ACC112 (cell line): Measurements from ENCODE around the gene MDGA2.

Source experiments
- H2AFZ ChIP-seq: fragments of 200-600 bp; sonication (generic); one replicate; pipeline ENCODE4 v1.6.0; 2017; ENCODE audit warnings: antibody characterized with exemption, low read length; ENCODE audit not compliant: unreplicated experiment
- H3K27ac ChIP-seq: fragments of 200-600 bp; sonication (generic); 2 replicates; pipeline ENCODE4 v1.5.1; 2014; ENCODE audit warnings: low read depth, mild to moderate bottlenecking, antibody characterized with exemption, low read length, moderate library complexity
- H3K27me3 ChIP-seq: fragments of 200-600 bp; sonication (generic); 2 replicates; pipeline ENCODE4 v1.6.1; 2014; ENCODE audit warnings: mild to moderate bottlenecking, antibody characterized with exemption, low read length, moderate library complexity, mixed read lengths; ENCODE audit not compliant: insufficient read depth
- H3K36me3 ChIP-seq: fragments of 200-600 bp; sonication (generic); 2 replicates; pipeline ENCODE4 v1.6.1; 2016; ENCODE audit warnings: mild to moderate bottlenecking, antibody characterized with exemption, low read length, moderate library complexity, mixed read lengths; ENCODE audit not compliant: insufficient read depth
- H3K4me1 ChIP-seq: fragments of 200-600 bp; sonication (generic); one replicate; pipeline ENCODE4 v1.6.1; 2016; ENCODE audit warnings: low read length, mixed read lengths; ENCODE audit not compliant: insufficient read depth, unreplicated experiment, control insufficient read depth
- H3K4me3 ChIP-seq: fragments of 200-600 bp; sonication (generic); 2 replicates; pipeline ENCODE4 v1.5.1; 2014; ENCODE audit warnings: mild to moderate bottlenecking, low read depth, low read length
- H3K79me2 ChIP-seq: fragments of 200-600 bp; sonication (generic); one replicate; pipeline ENCODE4 v1.6.0; 2016; ENCODE audit warnings: low read length; ENCODE audit not compliant: control insufficient read depth, unreplicated experiment, insufficient read depth

Gene MDGA2

DNA sequence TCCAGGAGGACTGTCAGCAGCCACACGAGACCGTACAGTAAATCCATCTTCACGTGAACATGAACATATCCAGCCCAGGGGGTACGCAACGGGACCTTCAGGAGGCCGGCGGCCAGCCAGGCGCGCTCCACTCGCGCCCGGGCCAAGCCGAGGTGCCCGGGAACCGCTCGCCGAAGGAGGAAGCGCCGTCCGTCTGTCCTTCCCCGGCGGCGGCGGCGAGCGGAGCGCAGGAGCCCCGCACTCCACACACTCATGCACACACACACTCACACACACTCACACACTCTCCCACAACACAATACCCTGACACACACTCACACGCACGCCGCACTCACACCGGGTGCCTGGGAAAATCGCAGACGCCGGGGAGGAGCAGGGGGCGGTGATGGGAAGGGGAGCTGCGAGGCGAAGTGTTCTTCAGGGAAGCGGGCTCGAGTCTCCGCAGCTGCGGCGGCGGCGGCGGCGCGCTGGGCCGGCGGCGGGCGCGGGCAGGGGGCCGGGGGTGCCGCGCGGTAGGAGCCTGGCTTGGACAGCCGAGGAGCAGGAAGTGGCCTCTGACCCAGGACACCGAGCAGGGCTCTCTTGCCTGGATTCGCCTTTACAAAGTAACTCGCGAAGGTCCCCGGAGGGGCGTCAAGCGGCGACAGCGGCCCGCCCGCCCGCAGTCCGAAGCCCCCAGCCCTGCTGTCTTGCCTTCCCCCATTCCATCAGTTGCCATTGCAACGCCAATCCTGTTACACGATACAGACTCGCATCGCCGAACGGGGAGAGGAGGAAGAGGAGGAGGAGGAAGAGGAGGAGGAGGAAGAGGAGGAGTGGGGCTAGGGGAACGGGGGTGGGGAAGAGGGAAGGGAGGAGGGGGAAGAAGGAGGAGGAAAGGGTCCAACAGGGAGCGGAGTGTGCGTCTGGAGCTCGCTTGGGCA is 601 bp downstream of the MDGA2 start:
- H3K4me3 ChIP-seq, result no peak overlapping the region
- no peak overlapping the region for H3K27ac ChIP-seq
- peaks cover 54% of the 10 kb centered on the region for H3K27me3 ChIP-seq
- no peaks in the 10 kb centered on the region for H3K36me3 ChIP-seq
- no peak overlapping the region for H2AFZ ChIP-seq
- no peaks in the 10 kb centered on the region for H3K4me1 ChIP-seq
- no peaks in the 10 kb centered on the region for H3K79me2 ChIP-seq

DNA sequence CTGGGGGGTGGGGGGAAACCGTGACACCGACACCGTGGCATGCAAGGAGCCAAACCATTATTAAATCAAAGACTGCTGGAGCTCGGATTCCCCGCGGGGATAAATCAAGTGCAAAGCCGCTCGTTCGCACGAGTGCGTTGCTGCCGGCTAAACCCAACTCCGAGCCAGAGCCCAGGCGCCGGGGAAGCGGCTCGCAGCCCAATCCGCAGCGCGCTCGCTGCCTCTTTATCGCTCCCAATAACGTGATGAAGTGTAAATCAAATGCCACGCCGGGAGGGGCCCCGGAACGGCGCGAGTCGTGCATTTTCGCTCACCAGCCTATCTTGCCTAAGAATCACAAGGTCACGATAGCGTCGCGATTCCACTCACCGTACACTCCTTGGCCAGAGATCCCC is 1.3 kb downstream of the MDGA2 start:
- no peak overlapping the region for H2AFZ ChIP-seq
- H3K36me3 ChIP-seq, result no peaks in the 10 kb centered on the region
- H3K27me3 ChIP-seq, result peaks cover 54% of the 10 kb centered on the region
- no peaks in the 10 kb centered on the region for H3K79me2 ChIP-seq
- H3K4me3 ChIP-seq, result no peak overlapping the region
- H3K27ac ChIP-seq, result no peak overlapping the region
- H3K4me1 ChIP-seq, result no peaks in the 10 kb centered on the region

GRCh38 chr14:47665337-47666134 is 9.9 kb downstream of the MDGA2 start:
- Histone ChIP-seq H3K79me2 (no peaks in the 10 kb centered on the region), H3K27ac (no peak overlapping the region), H3K27me3 (no peaks in the 10 kb centered on the region), H3K36me3 (no peaks in the 10 kb centered on the region), H2AFZ (no peak overlapping the region), H3K4me1 (no peaks in the 10 kb centered on the region), H3K4me3 (no peak overlapping the region)

- no peak overlapping the region for H2AFZ ChIP-seq
- H3K79me2 ChIP-seq, result no peaks in the 10 kb centered on the region
- no peak overlapping the region for H3K27ac ChIP-seq
- H3K4me3 ChIP-seq, result no peak overlapping the region
- H3K27me3 ChIP-seq, result no peaks in the 10 kb centered on the region
- H3K36me3 ChIP-seq, result no peaks in the 10 kb centered on the region
- H3K4me1 ChIP-seq, result no peaks in the 10 kb centered on the region
Observed at GRCh38 chr14:47662466-47662865, 12.9 kb downstream of the MDGA2 start.

DNA sequence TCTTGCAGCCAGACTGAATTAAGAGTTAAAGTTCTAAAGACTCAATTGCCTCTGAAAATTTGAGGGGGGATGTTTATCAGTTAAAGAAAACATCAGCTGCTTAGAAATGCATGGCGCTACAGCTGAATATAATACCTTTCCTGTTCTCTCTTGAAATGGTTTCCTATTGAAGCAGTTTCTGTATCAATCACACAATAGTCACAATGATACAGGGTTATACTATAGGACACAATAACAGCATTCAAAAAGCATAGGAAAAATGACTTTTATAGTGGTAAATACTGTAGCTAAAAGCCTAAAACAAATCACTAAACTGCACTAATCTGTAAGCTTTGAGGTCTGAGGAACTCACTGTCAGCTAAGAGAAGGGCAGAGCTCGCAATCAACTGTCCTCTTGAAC is 15.2 kb downstream of the MDGA2 start:
- Histone ChIP-seq H3K27me3 (no peaks in the 10 kb centered on the region), H3K36me3 (no peaks in the 10 kb centered on the region), H3K79me2 (no peaks in the 10 kb centered on the region), H3K4me3 (no peak overlapping the region), H2AFZ (no peak overlapping the region), H3K4me1 (no peaks in the 10 kb centered on the region), H3K27ac (no peak overlapping the region)

DNA sequence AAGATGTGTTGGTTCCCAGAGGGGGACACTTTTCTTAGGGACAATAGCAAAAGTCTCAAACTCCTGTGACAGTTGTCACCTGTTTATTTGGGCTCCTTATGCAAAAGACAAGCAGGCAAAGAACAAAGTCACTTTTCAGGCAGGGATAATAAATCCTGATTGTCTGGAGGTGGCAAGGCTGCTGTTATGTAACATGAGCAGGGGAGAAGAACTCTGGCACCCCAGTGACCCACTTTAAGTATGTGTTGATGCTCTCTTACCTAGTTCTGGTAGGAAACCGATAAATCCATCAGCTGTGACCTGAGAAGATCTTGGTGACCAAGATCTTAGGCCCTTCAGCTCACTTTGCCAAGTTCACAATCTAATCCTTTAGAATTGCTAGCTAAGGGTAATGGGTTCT is 17.4 kb downstream of the MDGA2 start:
- Histone ChIP-seq H3K4me1 (no peaks in the 10 kb centered on the region), H3K36me3 (no peaks in the 10 kb centered on the region), H3K79me2 (no peaks in the 10 kb centered on the region), H2AFZ (no peak overlapping the region), H3K27ac (no peak overlapping the region), H3K4me3 (no peak overlapping the region), H3K27me3 (no peaks in the 10 kb centered on the region)

DNA sequence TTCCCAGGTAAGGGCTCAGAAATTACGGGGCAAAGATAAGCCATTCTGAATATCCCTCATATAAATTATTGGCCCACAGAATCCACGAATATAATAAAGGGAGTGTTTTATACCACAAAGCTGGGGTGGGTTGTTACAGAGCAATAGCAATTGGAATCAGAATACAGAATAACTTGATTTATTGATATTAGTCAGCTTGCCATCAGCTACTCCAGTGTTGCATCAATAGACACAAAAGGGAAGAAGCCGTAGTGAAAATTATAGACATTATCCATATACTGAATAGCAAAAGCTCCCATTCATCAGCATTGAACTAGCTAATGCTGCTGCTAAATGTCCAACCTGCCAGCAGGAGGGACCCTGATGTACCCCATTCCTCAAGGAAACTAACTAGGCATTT is 18.3 kb downstream of the MDGA2 start:
- Histone ChIP-seq H3K4me3 (no peak overlapping the region), H3K27me3 (no peaks in the 10 kb centered on the region), H3K79me2 (no peaks in the 10 kb centered on the region), H2AFZ (no peak overlapping the region), H3K4me1 (no peaks in the 10 kb centered on the region), H3K27ac (no peak overlapping the region), H3K36me3 (no peaks in the 10 kb centered on the region)

DNA sequence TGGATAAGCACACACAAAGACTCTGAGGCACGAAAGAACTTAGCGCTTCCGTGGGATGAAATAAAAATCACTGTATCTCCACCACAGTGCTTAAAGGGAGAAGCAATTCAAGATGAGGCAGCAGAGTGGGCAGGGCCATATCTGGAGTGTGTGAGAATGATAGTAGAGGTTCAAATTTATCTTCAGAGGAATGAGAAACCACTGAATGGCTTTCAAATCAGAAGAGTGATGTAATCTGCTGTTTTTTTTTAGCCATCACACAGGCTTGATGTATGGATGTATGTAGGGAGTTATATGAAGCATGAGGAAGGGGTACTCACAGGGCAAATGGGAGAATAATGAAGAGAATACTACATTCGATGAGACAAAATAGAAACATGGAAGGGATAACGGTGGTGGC is 24.1 kb downstream of the MDGA2 start:
- H3K4me1 ChIP-seq, result no peaks in the 10 kb centered on the region
- H2AFZ ChIP-seq, result no peak overlapping the region
- no peaks in the 10 kb centered on the region for H3K27me3 ChIP-seq
- no peak overlapping the region for H3K4me3 ChIP-seq
- no peak overlapping the region for H3K27ac ChIP-seq
- no peaks in the 10 kb centered on the region for H3K36me3 ChIP-seq
- H3K79me2 ChIP-seq, result no peaks in the 10 kb centered on the region

DNA sequence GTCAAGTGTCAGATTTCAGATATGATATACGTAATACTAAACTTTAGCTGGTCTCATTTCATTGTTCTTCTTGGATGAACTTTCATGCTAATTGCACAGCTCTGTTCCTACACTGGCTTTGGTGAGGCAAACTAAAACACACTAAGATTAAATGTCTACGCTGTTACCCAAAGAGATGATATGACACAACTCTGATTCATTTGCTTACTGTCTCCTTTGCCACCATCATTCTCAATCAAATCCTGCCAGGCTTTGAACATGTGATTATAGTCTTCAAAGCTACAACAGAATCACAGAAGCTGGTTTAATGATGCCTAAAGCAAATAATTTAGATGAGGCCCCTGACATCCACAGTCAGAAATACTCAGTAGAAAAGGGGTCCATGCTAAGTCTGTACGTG is 37.7 kb downstream of the MDGA2 start:
- Histone ChIP-seq H3K27me3 (no peaks in the 10 kb centered on the region), H2AFZ (no peak overlapping the region), H3K27ac (no peak overlapping the region), H3K36me3 (no peaks in the 10 kb centered on the region), H3K4me3 (no peak overlapping the region), H3K79me2 (no peaks in the 10 kb centered on the region), H3K4me1 (no peaks in the 10 kb centered on the region)

GRCh38 chr14:47626151-47627035 is 49.0 kb downstream of the MDGA2 start:
- H3K36me3 ChIP-seq, result no peaks in the 10 kb centered on the region
- H3K4me1 ChIP-seq, result no peaks in the 10 kb centered on the region
- no peak overlapping the region for H3K4me3 ChIP-seq
- H3K27me3 ChIP-seq, result no peaks in the 10 kb centered on the region
- H3K79me2 ChIP-seq, result no peaks in the 10 kb centered on the region
- H3K27ac ChIP-seq, result no peak overlapping the region
- H2AFZ ChIP-seq, result no peak overlapping the region
